HEK293T (cell line): ENCODE measurements around the gene RPL10.

ENCODE experiments used
- CTCF ChIA-PET: fragments of 350-600 bp; formaldehyde crosslinking; extraction: SDS; loops from one replicate; lab custom pipeline; 2021; ENCODE audit warnings: antibody characterized with exemption, inconsistent platforms; lab: Yijun Ruan, JAX
- POLR2A ChIA-PET: fragments of 350-600 bp; formaldehyde crosslinking; extraction: SDS; loops from one replicate; lab custom pipeline; 2020; ENCODE audit warnings: antibody characterized with exemption, inconsistent platforms; lab: Yijun Ruan, JAX
- DNase-seq: peaks from one replicate; pipeline ENCODE4 v3.0.0; 2012; ENCODE audit warnings: mixed read lengths; ENCODE audit errors: extremely low spot score
- ARNT ChIP-seq: fragments of 450-650 bp; IDR thresholded peaks from 2 replicates; pipeline ENCODE4 v1.6.1; 2017; ENCODE audit warnings: mild to moderate bottlenecking
- BHLHE40 ChIP-seq: fragments of 450-650 bp; IDR thresholded peaks from 2 replicates; pipeline ENCODE4 v1.6.1; 2016; ENCODE audit warnings: mild to moderate bottlenecking, moderate library complexity, borderline replicate concordance
- CTBP1 ChIP-seq: fragments of 450-650 bp; IDR thresholded peaks from 2 replicates; pipeline ENCODE4 v1.6.1; 2016; ENCODE audit warnings: borderline replicate concordance
- ELF4 ChIP-seq: fragments of 450-650 bp; IDR thresholded peaks from 2 replicates; pipeline ENCODE4 v1.6.1; 2017; ENCODE audit warnings: antibody characterized with exemption
- FOXA1 ChIP-seq: fragments of 450-650 bp; IDR thresholded peaks from 2 replicates; pipeline ENCODE4 v1.6.1; 2016; ENCODE audit warnings: mild to moderate bottlenecking
- FOXK2 ChIP-seq: fragments of 450-650 bp; IDR thresholded peaks from 2 replicates; pipeline ENCODE4 v1.6.1; 2016; ENCODE audit warnings: mild to moderate bottlenecking
- FOXM1 ChIP-seq: fragments of 450-650 bp; IDR thresholded peaks from 2 replicates; pipeline ENCODE4 v1.6.1; 2017; ENCODE audit warnings: mild to moderate bottlenecking, borderline replicate concordance
- HDGF ChIP-seq: fragments of 450-650 bp; IDR thresholded peaks from 2 replicates; pipeline ENCODE4 v1.6.1; 2017; ENCODE audit warnings: antibody characterized with exemption, borderline replicate concordance
- L3MBTL2 ChIP-seq: fragments of 450-650 bp; conservative IDR thresholded peaks from 2 replicates; pipeline ENCODE4 v1.6.1; 2016; ENCODE audit warnings: mild to moderate bottlenecking
- LEF1 ChIP-seq: fragments of 450-650 bp; IDR thresholded peaks from 2 replicates; pipeline ENCODE4 v1.6.1; 2017; ENCODE audit warnings: mild to moderate bottlenecking, borderline replicate concordance
- NFRKB ChIP-seq: fragments of 450-650 bp; IDR thresholded peaks from 2 replicates; pipeline ENCODE4 v1.6.1; 2016; ENCODE audit warnings: mild to moderate bottlenecking, moderate library complexity
- PKNOX1 ChIP-seq: fragments of 450-650 bp; IDR thresholded peaks from 2 replicates; pipeline ENCODE4 v1.6.1; 2016
- SP1 ChIP-seq: fragments of 450-650 bp; IDR thresholded peaks from 2 replicates; pipeline ENCODE4 v1.6.1; 2017
- SUZ12 ChIP-seq: fragments of 450-650 bp; IDR thresholded peaks from 2 replicates; pipeline ENCODE4 v1.6.1; 2016; ENCODE audit warnings: mild to moderate bottlenecking
- TARDBP ChIP-seq: fragments of 450-650 bp; IDR thresholded peaks from 2 replicates; pipeline ENCODE4 v1.6.1; 2016
- ZNF384 ChIP-seq: fragments of 450-650 bp; IDR thresholded peaks from 2 replicates; pipeline ENCODE4 v1.6.1; 2016

Gene RPL10

DNA sequence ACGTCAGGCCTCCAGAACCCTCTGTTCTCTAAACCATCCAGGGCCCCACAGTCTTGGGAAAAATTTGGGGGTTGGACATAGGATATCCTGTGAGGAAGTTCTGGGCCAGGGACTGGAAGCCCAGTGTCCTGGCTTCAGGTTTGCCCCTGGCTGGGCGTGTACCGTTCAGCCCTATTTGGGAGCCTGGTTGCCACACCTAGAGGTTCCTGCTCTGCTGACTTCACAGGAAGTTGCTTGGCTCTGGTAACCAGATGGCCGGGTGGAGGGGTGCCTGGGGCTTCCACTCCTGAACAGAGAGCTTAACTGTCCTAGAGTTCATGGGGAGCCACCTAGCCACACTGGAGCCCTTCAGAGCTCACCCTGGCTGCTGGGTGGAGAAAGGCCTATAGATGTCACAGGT is 14.3 kb downstream of the RPL10 start:
- ChIA-PET CTCF (no interaction called here), POLR2A (interaction anchor here (0.6 to 2.7 kb wide), 22 partner anchors 8 to 135 kb away, joined by 3 to 14 read pairs (median 5); partner anchors contain the start of genes ATP6AP1, FAM50A, IKBKG and PLXNA3)
- DNase-seq = no peak
- TF ChIP-seq FOXK2 (no peak), ARNT (no peak), SP1 (no peak), ELF4 (no peak), NFRKB (no peak), L3MBTL2 (no peak), FOXA1 (no peak)

GRCh38 chrX:154413142-154413541 is 15.0 kb downstream of the RPL10 start:
- no peak for DNase-seq
- POLR2A ChIA-PET = interaction anchor here (1.6 kb wide), 1 partner anchor 8 kb away, joined by 13 read pairs; no protein-coding TSS in a partner anchor
- CTCF ChIA-PET = no interaction called here
- TF ChIP-seq FOXA1 = no peak
- TF ChIP-seq HDGF = no peak
- no peak for TF ChIP-seq ZNF384
- TF ChIP-seq ELF4 = no peak
- TF ChIP-seq LEF1 = no peak
- TF ChIP-seq CTBP1 = no peak
- no peak for TF ChIP-seq FOXK2
- no peak for TF ChIP-seq SUZ12
- no peak for TF ChIP-seq SP1
- no peak for TF ChIP-seq BHLHE40
- no peak for TF ChIP-seq NFRKB
- no peak for TF ChIP-seq TARDBP
- no peak for TF ChIP-seq PKNOX1
- TF ChIP-seq ARNT = no peak
- no peak for TF ChIP-seq L3MBTL2
- TF ChIP-seq FOXM1 = no peak

GRCh38 chrX:154417157-154417556 is 19.0 kb downstream of the RPL10 start:
- no peak for TF ChIP-seq L3MBTL2
- no peak for TF ChIP-seq CTBP1
- TF ChIP-seq SP1 = no peak
- TF ChIP-seq ELF4 = no peak
- CTCF ChIA-PET = no interaction called here
- POLR2A ChIA-PET = no interaction called here
- DNase-seq = no peak

GRCh38 chrX:154419189-154419588 is 21.0 kb downstream of the RPL10 start:
- DNase-seq = no peak
- no peak for TF ChIP-seq FOXM1
- no peak for TF ChIP-seq TARDBP
- no peak for TF ChIP-seq ARNT
- no peak for TF ChIP-seq BHLHE40
- no peak for TF ChIP-seq LEF1
- TF ChIP-seq NFRKB = no peak
- TF ChIP-seq SP1 = no peak
- no peak for TF ChIP-seq HDGF
- POLR2A ChIA-PET = no interaction called here
- CTCF ChIA-PET = no interaction called here

- ChIA-PET POLR2A (interaction anchor here (1.5 to 2.1 kb wide), 2 partner anchors 8 to 22 kb away, joined by 4 to 13 read pairs; partner anchors contain the start of gene RPL10), CTCF (no interaction called here)
- DNase-seq = no peak
- TF ChIP-seq L3MBTL2 (no peak), SP1 (no peak), PKNOX1 (no peak), ELF4 (no peak), ARNT (no peak)
Measured at GRCh38 chrX:154419688-154420401, 21.7 kb downstream of the RPL10 start.

DNA sequence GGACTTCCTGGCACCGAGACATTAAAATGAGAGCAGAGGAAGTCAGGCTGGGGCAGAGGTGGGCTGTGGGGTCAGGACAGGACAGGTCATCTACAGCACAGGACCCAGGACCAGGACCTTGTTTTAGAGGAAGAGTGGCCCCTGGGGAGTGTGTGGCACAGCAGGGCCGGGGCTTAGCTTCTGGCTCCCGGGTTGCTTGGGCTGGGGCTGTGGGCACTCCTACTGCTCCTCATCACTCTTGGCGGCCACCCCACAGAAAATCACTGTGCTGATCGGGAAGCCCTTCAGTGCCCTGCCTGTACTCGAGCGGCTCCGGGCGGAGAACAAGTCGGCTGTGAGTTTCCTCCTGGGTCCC is 22.2 kb downstream of the RPL10 start:
- TF ChIP-seq ELF4 = no peak
- no peak for TF ChIP-seq NFRKB
- TF ChIP-seq PKNOX1 = no peak
- TF ChIP-seq BHLHE40 = no peak
- TF ChIP-seq L3MBTL2 = no peak
- no peak for TF ChIP-seq FOXA1
- no peak for TF ChIP-seq FOXM1
- TF ChIP-seq ARNT = no peak
- no peak for TF ChIP-seq LEF1
- TF ChIP-seq SUZ12 = no peak
- TF ChIP-seq SP1 = no peak
- TF ChIP-seq TARDBP = no peak
- no peak for TF ChIP-seq HDGF
- no peak for TF ChIP-seq CTBP1
- TF ChIP-seq FOXK2 = no peak
- ChIA-PET POLR2A (interaction anchor here (0.8 to 2.1 kb wide), 4 partner anchors 8 to 68 kb away, joined by 3 to 13 read pairs (median 4); partner anchors contain the start of gene RPL10), CTCF (no interaction called here)
- no peak for DNase-seq
